Tibial nerve (tissue), 3 donors: Measurements from ENCODE around the gene FBLIM1.

Experiments
- POLR2A ChIP-seq, 2 donors: fragments of 450-650 bp; IDR thresholded peaks; one replicate each; pipeline ENCODE4 v1.6.1; 2017; ENCODE audit warnings: antibody characterized with exemption in 2 of 2, mild to moderate bottlenecking in 2 of 2, moderate library complexity in 2 of 2
- TF ChIP-seq, protein P1 (sequence below), 5 experiments: fragments of 200-600 bp in 3 of 5; fragments of 450-650 bp in 2 of 5; sonication (generic) in 3 of 5; IDR thresholded peaks; one replicate each; pipeline ENCODE4 v1.5.1; 2016 to 2019; ENCODE audit warnings: antibody characterized with exemption in 5 of 5, mild to moderate bottlenecking in 3 of 5, moderate library complexity in 2 of 5

DNA sequence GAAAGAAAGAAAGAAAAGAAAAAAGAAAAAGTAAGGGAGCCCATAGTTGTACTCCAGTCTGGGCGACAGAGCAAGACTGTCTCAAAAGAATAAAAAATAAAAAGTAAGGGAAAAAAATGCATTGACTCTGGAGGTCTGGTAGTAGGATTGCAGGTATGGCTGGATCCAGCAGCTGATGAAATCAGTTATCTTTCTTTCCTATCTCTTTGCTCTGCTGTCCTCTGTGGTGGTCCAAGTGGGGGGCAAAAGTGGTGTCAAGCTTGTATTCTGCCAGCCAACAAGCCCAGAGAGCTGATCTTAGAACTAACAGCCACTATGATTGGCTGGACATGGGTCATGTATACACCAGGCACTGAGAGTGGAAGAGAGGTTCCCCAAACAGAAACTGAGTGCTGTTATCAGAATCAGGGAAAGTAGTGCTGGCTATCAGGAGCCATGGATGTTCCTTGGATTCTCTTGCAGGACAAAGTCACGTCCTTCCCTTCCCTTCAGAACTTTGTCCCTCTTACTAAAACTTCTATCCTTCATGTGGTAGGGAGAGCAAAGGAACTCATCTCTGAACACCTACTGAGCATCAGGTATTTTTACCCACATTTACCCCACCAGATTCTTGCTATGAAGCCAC is 3.5 kb upstream of the FBLIM1 start:
- no peak for TF ChIP-seq POLR2A (IDR thresholded peaks at IDR 0.05)
- TF ChIP-seq, protein P1, sequence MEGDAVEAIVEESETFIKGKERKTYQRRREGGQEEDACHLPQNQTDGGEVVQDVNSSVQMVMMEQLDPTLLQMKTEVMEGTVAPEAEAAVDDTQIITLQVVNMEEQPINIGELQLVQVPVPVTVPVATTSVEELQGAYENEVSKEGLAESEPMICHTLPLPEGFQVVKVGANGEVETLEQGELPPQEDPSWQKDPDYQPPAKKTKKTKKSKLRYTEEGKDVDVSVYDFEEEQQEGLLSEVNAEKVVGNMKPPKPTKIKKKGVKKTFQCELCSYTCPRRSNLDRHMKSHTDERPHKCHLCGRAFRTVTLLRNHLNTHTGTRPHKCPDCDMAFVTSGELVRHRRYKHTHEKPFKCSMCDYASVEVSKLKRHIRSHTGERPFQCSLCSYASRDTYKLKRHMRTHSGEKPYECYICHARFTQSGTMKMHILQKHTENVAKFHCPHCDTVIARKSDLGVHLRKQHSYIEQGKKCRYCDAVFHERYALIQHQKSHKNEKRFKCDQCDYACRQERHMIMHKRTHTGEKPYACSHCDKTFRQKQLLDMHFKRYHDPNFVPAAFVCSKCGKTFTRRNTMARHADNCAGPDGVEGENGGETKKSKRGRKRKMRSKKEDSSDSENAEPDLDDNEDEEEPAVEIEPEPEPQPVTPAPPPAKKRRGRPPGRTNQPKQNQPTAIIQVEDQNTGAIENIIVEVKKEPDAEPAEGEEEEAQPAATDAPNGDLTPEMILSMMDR (IDR thresholded peaks at IDR 0.05) = no peak
